ENCODE measurements around the gene WNT9A. TPM values are rescaled to one million over a fixed set of nuclear protein-coding genes. Genes with fewer than 3 reads are reported as not detected.

The WNT9A gene
- total and polyA plus RNA-seq, 9 of the 15 experiments (the other 6 are each of a cell fraction or from before 2014, with no cell fraction given): 0.04 to 0.17 (median 0.10) TPM; not detected in 4

- TF ChIP-seq ATF3 (IDR thresholded peaks at IDR 0.05): peak; percentile 51
- no peak; the same call in 1 of the 2 replicates for TF ChIP-seq ATF3 (CRISPR knock-in tag; conservative IDR thresholded peaks at IDR 0.05)
- peak; percentile 86; the same call in 1 of the 2 replicates for TF ChIP-seq TFAP4 (CRISPR knock-in tag; IDR thresholded peaks at IDR 0.05; ENCODE audit: borderline replicate concordance)
- no peak for TF ChIP-seq MCM2 (IDR thresholded peaks at IDR 0.05; ENCODE audit: low read depth)
- TF ChIP-seq POLR2AphosphoS2 (IDR thresholded peaks at IDR 0.05; ENCODE audit: low read length): no peak
- TF ChIP-seq GTF2F1 (IDR thresholded peaks at IDR 0.05; ENCODE audit: low read depth, low read length): no peak
- TF ChIP-seq ZNF134 (CRISPR knock-in tag; conservative IDR thresholded peaks at IDR 0.05): no peak
- no peak for TF ChIP-seq POLR2H (tag; IDR thresholded peaks at IDR 0.05; ENCODE audit: low read depth)
- no peak for TF ChIP-seq LEF1 (IDR thresholded peaks at IDR 0.05)
- peak; percentile 40; the same call in 1 of the 2 replicates for TF ChIP-seq MAX (CRISPR knock-in tag; IDR thresholded peaks at IDR 0.05)
Observed at GRCh38 chr1:227945891-227946623, 1.7 kb downstream of the WNT9A start (continued).
